Right lobe of liver (tissue), 6 donors: Measurements from ENCODE around the gene DLG2. TPM values are rescaled to one million over a fixed set of nuclear protein-coding genes. Genes with fewer than 3 reads are reported as not detected.

Experiments used
- ATAC-seq, 4 donors: fragments of 200-7000 bp; cut with Tn5 transposase; one replicate each; pipeline ENCODE4 v1.9.1; 2020; ENCODE audit warnings: mild to moderate bottlenecking in 4 of 4, moderate library complexity in 4 of 4
- DNase-seq, 3 donors: peaks; one replicate each; pipeline ENCODE4 v3.0.0-alpha.2; 2020
- H3K27ac ChIP-seq, 3 donors: fragments of 200-600 bp; one replicate each; pipeline ENCODE4 v1.8.0; 2022
- H3K27me3 ChIP-seq, 2 donors: fragments of 200-600 bp; one replicate each; pipeline ENCODE4 v1.8.0; 2022
- H3K36me3 ChIP-seq, 4 donors: fragments of 200-600 bp; sonication (generic) in 1 of 4; one replicate each; pipeline versions ENCODE4 v1.5.1 to v1.8.0; 2017 to 2022; ENCODE audit warnings: control low read depth in 1 of 4
- H3K4me1 ChIP-seq, 4 donors: fragments of 200-600 bp; sonication (generic) in 1 of 4; one replicate each; pipeline versions ENCODE4 v1.5.1 to v1.8.0; 2017 to 2022; ENCODE audit warnings: control low read depth in 1 of 4
- H3K4me3 ChIP-seq, 3 donors: fragments of 200-600 bp; one replicate each; pipeline ENCODE4 v1.8.0; 2022
- H3K9me3 ChIP-seq, 4 donors: fragments of 200-600 bp; sonication (generic) in 1 of 4; one replicate each; pipeline versions ENCODE4 v1.5.1 to v1.8.0; 2017 to 2022; ENCODE audit warnings: control low read depth in 1 of 4
- CTCF ChIP-seq, 4 donors: fragments of 200-600 bp in 3 of 4; fragments of 450-650 bp in 1 of 4; IDR thresholded peaks; one replicate each; pipeline versions ENCODE4 v1.5.1 to v1.8.0; 2016 to 2022; ENCODE audit warnings: antibody characterized with exemption in 4 of 4, mild to moderate bottlenecking in 2 of 4
- POLR2A ChIP-seq: fragments of 450-650 bp; IDR thresholded peaks from one replicate; pipeline ENCODE4 v1.6.1; 2017; ENCODE audit warnings: antibody characterized with exemption, mild to moderate bottlenecking
- WGBS: methylation state at CpG from one replicate; pipeline ENCODE4 v1.1.6; 2018; ENCODE audit warnings: low coverage, low lambda C conversion rate; ENCODE audit not compliant: insufficient coverage; ENCODE audit errors: missing lambda C conversion rate; 5-methylcytosine and 5-hydroxymethylcytosine counted together
- intact Hi-C, 2 donors: fragments of 100-400 bp; cut with DNase I; formaldehyde crosslinking; loops; one replicate each; pipeline versions ENCODE4 v1.11.2 to v1.14.1; 2022
- total RNA-seq, 6 experiments: library from RNA; depleted of rRNA in 2 of 6; stranded (reverse); fragments of >200 nt in 2 of 6; fragmentation: NEBNext Ultra II Directional in 3 of 6; extraction: Animal tissue kit (Norgen Biotek cat#: 25700) in 3 of 6; gene quantifications; one replicate each; pipeline versions ENCODE4 v1.1.0 to v1.2.4, GENCODE V29; 2016 to 2023
- donor health status: DM: no; HTN: yes; CAD: no.
- donor health status: DM: no; HTN: no; CAD: no.
- donor health status: DM: no; HTN: no; CAD: no.
- donor health status: DM: no; HTN: yes; CAD: no.
- donor health status: DM: no; HTN: yes; CAD: no.

DLG2 gene
- total RNA-seq, 6 experiments from 2014 or later: 1.2 to 6.4 (median 2.5) TPM

- Histone ChIP-seq H3K4me1 (no peaks in the 10 kb centered on the region), H3K27me3 (no peaks in the 10 kb centered on the region), H3K4me3 (no peak overlapping the region), H3K9me3 (no peaks in the 10 kb centered on the region), H3K36me3 (no peaks in the 10 kb centered on the region), H3K27ac (no peak overlapping the region)
- ATAC-seq (no peak), DNase-seq (no peak)
- WGBS: 64% methylated on average over 7 of the region's 7 CpGs
- TF ChIP-seq CTCF (IDR thresholded peaks at IDR 0.05) (no peak), POLR2A (no peak)
- intact Hi-C loops: no loop called here
Measured at GRCh38 chr11:83773950-83774880, 1852.9 kb downstream of the DLG2 start.

- TF ChIP-seq POLR2A: no peak
- no peak for TF ChIP-seq CTCF (IDR thresholded peaks at IDR 0.05)
- Histone ChIP-seq H3K36me3 (no peaks in the 10 kb centered on the region), H3K27me3 (no peaks in the 10 kb centered on the region), H3K27ac (no peak overlapping the region), H3K4me1 (no peaks in the 10 kb centered on the region), H3K4me3 (no peak overlapping the region), H3K9me3 (no peaks in the 10 kb centered on the region)
- intact Hi-C loops: no loop called here
- DNase-seq (no peak), ATAC-seq (no peak)
- 57% methylated on average over 3 of the region's 3 CpGs for WGBS
Measured at GRCh38 chr11:83768489-83768888, 1858.7 kb downstream of the DLG2 start.

- H3K4me3 ChIP-seq: no peak overlapping the region
- H3K27ac ChIP-seq: no peak overlapping the region
- H3K4me1 ChIP-seq: no peaks in the 10 kb centered on the region
- no peak for ATAC-seq
- TF ChIP-seq POLR2A (no peak), CTCF (IDR thresholded peaks at IDR 0.05) (no peak)
- 85% methylated on average over 4 of the region's 4 CpGs for WGBS
- no peaks in the 10 kb centered on the region for H3K36me3 ChIP-seq
- intact Hi-C loops: no loop called here
- no peak for DNase-seq
- H3K27me3 ChIP-seq: no peaks in the 10 kb centered on the region
- no peaks in the 10 kb centered on the region for H3K9me3 ChIP-seq
Measured at GRCh38 chr11:83766932-83767331, 1860.2 kb downstream of the DLG2 start.

- intact Hi-C loops: no loop called here
- no peaks in the 10 kb centered on the region for H3K4me1 ChIP-seq
- no peaks in the 10 kb centered on the region for H3K36me3 ChIP-seq
- H3K4me3 ChIP-seq: no peak overlapping the region
- H3K9me3 ChIP-seq: no peaks in the 10 kb centered on the region
- no peak overlapping the region for H3K27ac ChIP-seq
- TF ChIP-seq CTCF (IDR thresholded peaks at IDR 0.05) (no peak), POLR2A (no peak)
- no peaks in the 10 kb centered on the region for H3K27me3 ChIP-seq
- 49% methylated on average over 2 of the region's 2 CpGs for WGBS
- no peak for ATAC-seq
- DNase-seq: no peak
Measured at GRCh38 chr11:83764643-83765042, 1862.5 kb downstream of the DLG2 start.
